BLaER1 treated with 17β-estradiol and CSF1 and Interleukin-3, amounts not matched to agents 10 nM and 100 nM (cell line): Measurements from ENCODE around the gene VMAC.

Source experiments
- H3K27ac ChIP-seq, 11 experiments: shearing (Covaris generic); formaldehyde crosslinking; 2 replicates each; pipeline ENCODE4 v1.8.1; 2022
- H3K27me3 ChIP-seq, 11 experiments: shearing (Covaris generic); formaldehyde crosslinking; 2 replicates each; pipeline ENCODE4 v1.8.1; 2022
- H3K36me3 ChIP-seq, 11 experiments: shearing (Covaris generic); formaldehyde crosslinking; 2 replicates each; pipeline ENCODE4 v1.8.1; 2022
- H3K4me1 ChIP-seq, 10 experiments: shearing (Covaris generic); formaldehyde crosslinking; 2 replicates each; pipeline ENCODE4 v1.8.1; 2022
- H3K4me2 ChIP-seq, 11 experiments: shearing (Covaris generic); formaldehyde crosslinking; 2 replicates each; pipeline ENCODE4 v1.8.1; 2022
- H3K4me3 ChIP-seq, 10 experiments: shearing (Covaris generic); formaldehyde crosslinking; 2 replicates each; pipeline ENCODE4 v1.8.1; 2022
- H3K9ac ChIP-seq, 11 experiments: shearing (Covaris generic); formaldehyde crosslinking; 2 replicates each; pipeline ENCODE4 v1.8.1; 2022
- H3K9me3 ChIP-seq, 11 experiments: shearing (Covaris generic); formaldehyde crosslinking; replicated peaks in 1 of 11; 2 replicates each; pipeline ENCODE4 v1.8.1; 2022
- H4K20me1 ChIP-seq, 11 experiments: shearing (Covaris generic); formaldehyde crosslinking; 2 replicates each; pipeline ENCODE4 v1.8.1; 2022
- Cebpa-rat ChIP-seq, 11 experiments: shearing (Covaris generic); IDR thresholded peaks; 2 replicates each; pipeline ENCODE4 v1.8.1; 2022

VMAC gene

GRCh38 chr19:5949792-5950305, 45.2 kb downstream of the VMAC start:
- no peak for TF ChIP-seq Cebpa-rat (IDR thresholded peaks at IDR 0.05)
- H3K4me3 ChIP-seq = no peak overlapping the region
- H3K36me3 ChIP-seq = peaks cover 17 to 51% (median 35%) of the 10 kb centered on the region in 11 experiments; a peak in 19 of 22 replicates
- peaks cover 100% of the 10 kb centered on the region in 10 experiments for H3K4me1 ChIP-seq
- H3K4me2 ChIP-seq = peak overlapping the region; percentile 81 to 94 (median 90)
- no peak overlapping the region for H3K27ac ChIP-seq
- peaks cover 80 to 100% (median 100%) of the 10 kb centered on the region in 11 experiments for H4K20me1 ChIP-seq
- no peaks in the 10 kb centered on the region for H3K9me3 ChIP-seq
- peak overlapping the region in 2 of 11 experiments; percentile 4 to 50; a peak in 1 of 22 replicates for H3K9ac ChIP-seq
- H3K27me3 ChIP-seq = no peaks in the 10 kb centered on the region

- Histone ChIP-seq H3K36me3 (peaks cover 9 to 42% (median 30%) of the 10 kb centered on the region in 11 experiments; a peak in 19 of 22 replicates), H3K4me1 (peaks cover 100% of the 10 kb centered on the region in 10 experiments), H4K20me1 (peaks cover 81 to 100% (median 100%) of the 10 kb centered on the region in 11 experiments), H3K27ac (peak overlapping the region in 1 of 11 experiments; percentile 67; a peak in 1 of 22 replicates), H3K4me2 (peak overlapping the region; percentile 81 to 94 (median 90)), H3K27me3 (no peaks in the 10 kb centered on the region), H3K4me3 (no peak overlapping the region), H3K9me3 (no peaks in the 10 kb centered on the region), H3K9ac (peak overlapping the region in 4 of 11 experiments; percentile 6 to 53 (median 26); a peak in 7 of 22 replicates)
- TF ChIP-seq Cebpa-rat (IDR thresholded peaks at IDR 0.05) = no peak
These were observed 46.1 kb downstream of the VMAC start for GRCh38 chr19:5950741-5951140.

DNA sequence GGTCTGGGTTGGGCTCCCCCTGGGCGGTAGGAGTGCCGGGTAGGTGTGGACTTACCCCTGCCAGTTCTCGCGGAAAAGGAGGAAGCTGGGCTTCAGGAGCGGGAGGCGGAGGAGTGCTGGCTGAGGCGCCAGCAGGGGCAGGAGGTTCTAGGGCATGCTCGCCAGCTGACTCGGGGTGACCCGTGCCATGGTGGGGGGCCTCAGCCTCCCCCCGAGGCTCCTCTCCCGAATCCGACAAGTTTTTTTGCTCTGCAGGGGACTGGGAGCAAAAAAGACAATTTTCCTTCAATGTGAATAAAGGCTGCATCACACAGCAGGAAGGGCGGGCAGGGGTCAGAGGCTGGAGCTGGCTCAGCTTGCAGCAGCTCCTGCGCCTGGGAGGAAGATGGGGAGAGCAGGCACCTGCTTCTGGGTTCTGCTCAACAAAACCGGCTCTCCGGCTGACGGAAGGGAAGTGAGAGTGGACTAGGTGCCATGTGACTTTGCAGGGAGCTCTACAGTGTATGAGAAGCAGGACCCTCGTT, 46.7 kb downstream of the VMAC start:
- no peak for TF ChIP-seq Cebpa-rat (IDR thresholded peaks at IDR 0.05)
- H3K4me3 ChIP-seq = peak overlapping the region in 3 of 10 experiments; percentile 6 to 28 (median 9); a peak in 4 of 20 replicates
- no peaks in the 10 kb centered on the region for H3K9me3 ChIP-seq
- H4K20me1 ChIP-seq = peaks cover 81 to 100% (median 100%) of the 10 kb centered on the region in 11 experiments
- H3K9ac ChIP-seq = peak overlapping the region in 8 of 11 experiments; percentile 6 to 53 (median 26); a peak in 12 of 22 replicates
- H3K4me1 ChIP-seq = peaks cover 96 to 100% (median 100%) of the 10 kb centered on the region in 10 experiments
- no peaks in the 10 kb centered on the region for H3K27me3 ChIP-seq
- H3K36me3 ChIP-seq = peaks cover 7 to 38% (median 23%) of the 10 kb centered on the region in 11 experiments; a peak in 17 of 22 replicates
- H3K4me2 ChIP-seq = peak overlapping the region; percentile 81 to 94 (median 90)
- H3K27ac ChIP-seq = peak overlapping the region in 2 of 11 experiments; percentile 30 to 67; a peak in 4 of 22 replicates

GRCh38 chr19:5952193-5953029, 47.7 kb downstream of the VMAC start:
- H4K20me1 ChIP-seq = peaks cover 84 to 100% (median 99%) of the 10 kb centered on the region in 11 experiments
- peak overlapping the region in 1 of 10 experiments; percentile 28; a peak in 1 of 20 replicates for H3K4me3 ChIP-seq
- H3K4me2 ChIP-seq = peak overlapping the region; percentile 81 to 94 (median 90)
- no peak for TF ChIP-seq Cebpa-rat (IDR thresholded peaks at IDR 0.05)
- H3K9ac ChIP-seq = peak overlapping the region in 4 of 11 experiments; percentile 18 to 53 (median 30); a peak in 2 of 22 replicates
- H3K36me3 ChIP-seq = peaks cover 5 to 35% (median 21%) of the 10 kb centered on the region in 11 experiments; a peak in 16 of 22 replicates
- no peaks in the 10 kb centered on the region for H3K9me3 ChIP-seq
- peak overlapping the region in 9 of 11 experiments; percentile 1 to 67 (median 33); a peak in 11 of 22 replicates for H3K27ac ChIP-seq
- no peaks in the 10 kb centered on the region for H3K27me3 ChIP-seq
- peaks cover 86 to 98% (median 97%) of the 10 kb centered on the region in 10 experiments for H3K4me1 ChIP-seq

DNA sequence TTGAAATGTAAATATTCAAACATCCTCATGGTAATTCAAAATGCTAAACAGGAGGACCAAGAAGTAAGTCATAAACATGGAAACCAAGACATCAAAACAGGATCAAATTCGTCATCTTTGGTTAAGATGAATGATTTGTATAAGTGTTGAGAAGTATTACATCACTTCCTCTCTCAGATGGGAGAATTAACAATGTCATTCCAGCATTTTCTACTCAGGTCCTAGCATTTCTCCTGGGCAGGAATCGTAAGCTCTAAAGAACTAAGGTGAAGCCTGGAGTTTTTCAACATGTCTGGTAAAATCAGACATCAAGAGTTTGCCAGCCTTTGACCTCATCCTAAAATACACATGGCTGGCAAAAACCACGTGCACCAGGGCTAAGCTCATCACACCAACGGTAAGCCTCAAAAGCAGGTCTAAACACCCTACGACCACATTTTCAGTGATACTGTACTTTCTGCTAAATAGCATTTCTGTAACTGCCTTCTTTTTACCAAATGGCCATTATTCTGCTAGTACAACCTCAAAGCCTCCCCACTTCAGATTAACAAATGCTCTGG, 48.4 kb downstream of the VMAC start:
- H3K27me3 ChIP-seq = no peaks in the 10 kb centered on the region
- TF ChIP-seq Cebpa-rat (IDR thresholded peaks at IDR 0.05) = no peak
- H3K4me1 ChIP-seq = peaks cover 79 to 95% (median 91%) of the 10 kb centered on the region in 10 experiments
- no peak overlapping the region for H3K4me3 ChIP-seq
- H4K20me1 ChIP-seq = peaks cover 91 to 100% (median 98%) of the 10 kb centered on the region in 11 experiments
- H3K36me3 ChIP-seq = peaks cover 6 to 30% (median 17%) of the 10 kb centered on the region in 11 experiments; a peak in 20 of 22 replicates
- 0 out of 22 replicates have a peak overlapping the region, but pooled peaks of 1 of the 11 experiments have one; percentile 1 for H3K9ac ChIP-seq
- peak overlapping the region in 9 of 11 experiments; percentile 22 to 67 (median 44); a peak in 12 of 22 replicates for H3K27ac ChIP-seq
- H3K4me2 ChIP-seq = peak overlapping the region; percentile 81 to 94 (median 90)
- H3K9me3 ChIP-seq = no peaks in the 10 kb centered on the region

- Histone ChIP-seq H3K9me3 (no peaks in the 10 kb centered on the region), H3K4me1 (peaks cover 72 to 95% (median 91%) of the 10 kb centered on the region in 10 experiments), H3K27ac (peak overlapping the region in 9 of 11 experiments; percentile 4 to 67 (median 34); a peak in 13 of 22 replicates), H3K36me3 (peaks cover 10 to 37% (median 22%) of the 10 kb centered on the region in 11 experiments; a peak in 21 of 22 replicates), H3K4me3 (no peak overlapping the region), H4K20me1 (peaks cover 97 to 100% (median 98%) of the 10 kb centered on the region in 11 experiments), H3K9ac (peak overlapping the region in 3 of 11 experiments; percentile 15 to 51 (median 42); a peak in 2 of 22 replicates), H3K27me3 (no peaks in the 10 kb centered on the region), H3K4me2 (peak overlapping the region; percentile 81 to 94 (median 90))
- TF ChIP-seq Cebpa-rat (IDR thresholded peaks at IDR 0.05) = no peak
These were observed 49.1 kb downstream of the VMAC start for GRCh38 chr19:5953680-5954213.

DNA sequence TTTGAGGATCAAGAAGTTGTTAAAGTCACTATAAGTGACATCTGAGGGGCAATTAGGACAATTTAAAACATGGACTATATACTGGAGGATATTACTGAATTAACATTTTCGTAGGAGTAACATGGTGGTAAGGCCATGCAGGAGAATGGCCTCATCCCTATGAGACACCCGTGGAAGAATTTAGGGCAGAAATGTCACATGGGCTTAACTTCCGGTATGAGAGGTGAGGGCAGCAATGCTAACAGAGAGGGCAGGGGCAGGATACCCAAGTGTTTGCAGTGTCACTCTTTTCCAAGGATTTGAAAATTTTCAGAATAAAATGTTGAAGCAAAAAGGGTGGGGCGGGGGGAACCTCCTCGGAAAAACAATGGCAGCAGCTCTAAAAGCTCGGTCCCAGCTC, 49.6 kb downstream of the VMAC start:
- Histone ChIP-seq H3K27me3 (no peaks in the 10 kb centered on the region), H3K36me3 (peaks cover 10 to 39% (median 23%) of the 10 kb centered on the region in 11 experiments; a peak in 21 of 22 replicates), H4K20me1 (peaks cover 97 to 100% (median 98%) of the 10 kb centered on the region in 11 experiments), H3K4me1 (peaks cover 67 to 95% (median 91%) of the 10 kb centered on the region in 10 experiments), H3K9me3 (no peaks in the 10 kb centered on the region), H3K27ac (peak overlapping the region in 8 of 11 experiments; percentile 22 to 67 (median 47); a peak in 12 of 22 replicates), H3K9ac (peak overlapping the region in 3 of 11 experiments; percentile 15 to 51 (median 42); a peak in 6 of 22 replicates), H3K4me2 (peak overlapping the region; percentile 81 to 94 (median 90)), H3K4me3 (no peak overlapping the region)
- TF ChIP-seq Cebpa-rat (IDR thresholded peaks at IDR 0.05) = no peak

DNA sequence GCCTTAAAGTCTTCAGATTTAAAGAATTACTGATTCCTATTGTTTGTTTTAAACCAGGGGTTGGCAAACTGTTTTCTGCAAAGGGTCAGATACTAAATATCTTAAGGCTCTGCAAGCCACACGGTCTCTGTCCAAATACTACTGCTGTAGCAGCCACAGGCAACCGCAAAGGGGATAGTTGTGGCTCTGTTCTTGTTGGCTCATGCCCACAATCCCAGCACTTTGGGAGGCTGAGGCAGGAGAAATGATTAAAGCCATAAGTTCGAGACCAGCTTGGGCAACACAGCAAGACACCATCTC, 50.9 kb downstream of the VMAC start:
- H3K4me1 ChIP-seq = peaks cover 58 to 95% (median 91%) of the 10 kb centered on the region in 10 experiments
- no peaks in the 10 kb centered on the region for H3K27me3 ChIP-seq
- no peaks in the 10 kb centered on the region for H3K9me3 ChIP-seq
- H3K36me3 ChIP-seq = peaks cover 2 to 35% (median 20%) of the 10 kb centered on the region in 11 experiments; a peak in 20 of 22 replicates
- H3K27ac ChIP-seq = peak overlapping the region in 2 of 11 experiments; percentile 3 to 67; a peak in 1 of 22 replicates
- H4K20me1 ChIP-seq = peaks cover 97 to 100% (median 98%) of the 10 kb centered on the region in 11 experiments
- H3K9ac ChIP-seq = peak overlapping the region in 2 of 11 experiments; percentile 1 to 31; a peak in 2 of 22 replicates
- peak overlapping the region in 8 of 11 experiments; percentile 81 to 94 (median 90); a peak in 12 of 22 replicates for H3K4me2 ChIP-seq
- H3K4me3 ChIP-seq = no peak overlapping the region
- TF ChIP-seq Cebpa-rat (IDR thresholded peaks at IDR 0.05) = no peak
